RPMI7951 (cell line): Measurements from ENCODE around the gene LCP1. TPM values are rescaled to one million over a fixed set of nuclear protein-coding genes. Genes with fewer than 3 reads are reported as not detected.
A peak's percentile ranks its signal among the peaks of the same experiment; 100 is the strongest.

Experiments
- DNase-seq: peaks from one replicate; pipeline ENCODE4 v3.0.0-alpha.2; 2012; ENCODE audit warnings: low read depth
- total RNA-seq: library from RNA; depleted of rRNA; stranded (reverse); fragments of >200 nt; shearing (Covaris generic); gene quantifications from 2 replicates; pipeline ENCODE4 v1.2.3, GENCODE V29; 2014; rRNA removed

The LCP1 gene
- total RNA-seq, 1 experiment from 2014 or later, result 75.0 TPM

GRCh38 chr13:46101002-46101401 lies 81.0 kb downstream of the LCP1 start:
- DNase-seq, result no peak

DNA sequence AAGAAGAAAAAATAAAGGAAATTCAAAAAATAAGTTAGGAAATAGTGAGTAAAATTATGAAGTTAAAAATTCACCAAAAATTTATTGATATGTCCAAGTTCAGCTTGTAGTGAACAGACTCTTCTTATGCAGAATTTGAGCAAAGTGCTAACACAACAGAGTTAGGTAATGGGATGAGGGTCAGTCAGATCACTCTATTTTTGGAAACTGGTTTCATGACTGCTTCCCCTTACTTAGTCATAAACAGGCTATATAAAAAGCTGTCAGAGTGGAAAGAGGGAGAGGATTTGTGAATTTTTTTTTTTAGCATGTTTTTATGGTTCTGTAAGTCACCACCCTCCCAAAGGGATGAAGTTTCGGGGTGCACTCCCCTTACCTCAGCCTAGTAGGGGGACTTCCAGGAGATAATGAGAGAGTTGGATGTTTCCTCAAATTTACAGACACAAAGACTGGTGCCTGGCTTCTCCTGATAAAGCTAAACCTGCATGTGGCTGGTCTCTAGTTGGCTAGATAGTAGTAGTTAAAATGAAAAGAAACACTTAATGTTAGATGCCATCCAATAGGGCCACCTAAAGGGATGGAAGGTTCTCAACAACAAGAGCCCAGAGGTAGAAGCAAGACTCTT lies 81.7 kb downstream of the LCP1 start:
- peak; percentile 8 for DNase-seq

DNA sequence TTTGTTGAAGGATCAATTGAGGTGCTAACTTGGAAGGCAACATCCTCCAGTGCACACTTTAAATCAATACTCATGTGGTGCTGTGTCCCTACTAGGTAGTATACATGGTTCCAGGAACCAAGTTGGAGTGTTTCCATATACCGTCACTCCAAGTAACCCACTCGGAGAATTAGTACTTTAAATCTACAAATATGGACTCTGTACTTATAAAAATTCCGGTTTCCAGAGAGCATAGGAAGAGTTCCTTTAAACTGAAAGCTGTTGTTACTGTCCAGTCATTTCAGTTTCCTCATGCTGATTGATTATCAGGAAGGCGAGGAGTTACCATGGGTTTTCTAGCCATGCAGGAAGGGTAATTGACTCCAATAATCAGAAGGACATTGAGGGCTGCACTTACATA lies 84.3 kb downstream of the LCP1 start:
- no peak for DNase-seq

DNA sequence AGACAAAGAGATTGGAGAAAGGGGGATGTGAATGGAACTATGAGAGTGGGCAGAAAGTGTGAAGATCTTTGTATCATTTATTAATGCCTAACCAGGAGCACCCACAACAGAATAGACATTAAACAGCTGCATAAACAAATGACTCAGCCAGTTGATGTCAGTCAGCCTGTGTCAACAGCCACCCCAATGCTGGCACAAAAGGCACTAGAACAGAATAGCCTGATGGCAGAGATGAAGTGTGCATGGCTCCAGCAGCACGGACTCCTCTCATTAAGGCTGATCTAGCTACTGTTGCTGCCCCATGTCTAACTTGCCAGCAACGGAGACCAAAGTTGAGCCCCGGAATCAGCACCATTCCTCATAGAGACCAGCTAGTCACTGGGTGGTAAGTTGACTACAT lies 85.0 kb downstream of the LCP1 start:
- DNase-seq, result no peak

DNA sequence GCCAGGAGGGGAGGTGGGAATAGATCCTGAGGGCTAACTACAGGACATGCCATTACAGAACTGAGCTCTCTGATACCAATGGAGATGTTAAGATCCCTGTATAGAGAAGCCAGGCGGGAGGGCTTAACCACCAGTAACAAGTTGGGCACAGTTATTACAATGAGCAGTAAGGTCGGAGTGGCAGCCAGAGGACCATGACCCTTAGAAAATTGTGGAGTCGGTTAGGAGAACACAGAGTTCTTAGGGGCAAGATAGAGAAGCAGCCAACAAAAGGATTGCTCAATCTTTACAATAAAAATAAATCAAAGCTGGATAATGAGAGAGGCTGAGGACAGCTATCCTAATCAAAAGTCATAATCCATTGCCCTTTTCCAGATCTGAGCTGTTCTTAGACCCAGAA lies 87.5 kb downstream of the LCP1 start:
- no peak for DNase-seq

DNA sequence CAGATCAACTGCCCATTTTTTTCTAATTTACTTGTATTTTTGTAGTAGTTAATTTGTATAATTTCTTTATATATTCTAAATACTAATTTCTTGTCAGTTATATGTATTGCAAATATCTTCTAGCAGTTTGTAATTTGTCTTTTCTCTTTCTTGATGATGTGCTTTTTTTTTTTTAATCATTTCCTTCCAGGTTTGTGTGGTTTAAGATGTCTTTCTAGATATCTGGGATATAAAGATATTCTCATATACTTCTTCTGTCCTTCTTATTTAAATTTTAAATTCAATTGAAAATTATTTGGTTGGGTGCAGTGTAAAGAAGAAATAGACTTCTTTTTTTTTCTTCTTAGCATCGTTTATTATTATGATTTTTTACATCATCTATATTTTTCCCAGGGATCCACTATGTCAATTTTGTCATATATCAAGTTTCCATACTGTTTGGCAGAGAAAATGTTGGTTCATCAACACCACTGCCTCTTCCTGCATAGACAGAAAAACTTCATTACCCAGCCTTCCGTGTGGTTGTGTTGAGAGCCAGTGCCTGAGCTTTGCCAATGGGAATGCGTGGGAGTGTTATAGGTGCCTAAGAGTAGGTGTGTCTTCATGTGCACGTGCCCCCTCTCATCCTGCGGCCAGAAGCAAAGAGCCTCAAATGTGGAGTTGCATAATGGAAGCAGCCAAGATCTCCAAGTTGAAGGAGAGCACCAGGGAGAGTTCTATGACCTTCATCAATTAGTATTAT lies 93.0 kb downstream of the LCP1 start:
- DNase-seq, result no peak

DNA sequence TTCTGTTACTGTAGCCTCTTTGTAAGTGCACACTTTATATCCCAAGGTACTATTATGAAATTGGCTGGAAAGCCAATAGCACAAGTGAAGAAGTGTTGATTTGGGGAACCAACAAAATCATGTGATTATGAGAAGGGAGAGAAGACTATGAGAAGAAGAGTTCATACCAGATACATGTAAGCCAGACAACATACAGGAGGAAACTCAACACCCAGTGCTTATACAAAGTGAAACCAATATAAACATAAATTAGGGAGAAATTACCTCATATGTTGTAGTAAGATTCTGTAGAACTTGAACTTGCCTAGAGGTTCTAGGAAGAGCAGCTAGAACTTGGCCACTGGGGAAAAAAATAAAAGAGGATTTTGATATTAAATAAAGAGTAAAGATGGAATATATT lies 94.5 kb downstream of the LCP1 start:
- no peak for DNase-seq

DNA sequence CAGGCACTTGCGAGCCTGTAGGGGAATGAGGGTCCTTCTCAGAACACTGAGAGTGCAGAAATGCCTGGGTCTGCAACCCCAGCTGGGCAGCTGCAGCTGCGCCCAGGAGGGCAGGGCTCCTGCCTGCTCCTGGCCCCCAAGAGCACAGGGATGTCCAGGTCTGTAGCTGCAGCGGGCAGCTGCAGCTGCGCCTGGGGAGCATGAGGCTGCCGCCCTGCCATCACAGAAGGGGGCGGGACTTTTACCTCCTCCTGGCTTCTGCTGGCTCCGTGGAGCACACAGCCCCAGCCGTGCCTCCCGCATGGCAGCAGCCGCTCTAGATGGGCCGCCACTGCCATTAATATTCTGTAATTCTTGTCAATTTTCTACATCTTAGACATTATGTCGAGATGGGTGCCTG lies 95.0 kb downstream of the LCP1 start:
- DNase-seq, result no peak

DNA sequence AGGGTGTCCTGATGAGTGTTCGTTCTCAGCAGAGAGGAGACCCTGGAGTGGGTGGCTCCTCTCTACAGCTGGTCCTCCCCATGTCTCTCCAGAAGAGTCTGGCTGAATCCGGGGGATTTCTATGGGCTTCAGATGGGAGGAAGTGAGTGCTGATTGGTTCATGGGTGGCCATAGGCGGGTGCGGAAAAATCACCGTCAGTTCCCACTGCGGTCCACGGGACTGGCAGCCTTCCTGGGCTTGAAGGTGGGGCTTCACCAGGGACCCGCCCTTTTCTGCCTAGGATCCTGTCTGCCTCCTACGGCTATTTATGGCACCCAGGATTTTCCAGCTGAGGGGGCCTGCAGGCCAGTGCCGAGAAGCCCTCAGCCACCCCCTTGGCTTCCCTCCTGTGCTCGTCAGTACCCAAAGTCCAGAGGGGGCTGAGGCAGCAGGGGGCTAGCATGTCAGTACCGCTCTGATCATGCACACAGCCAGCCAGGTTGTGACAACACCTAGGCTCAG lies 95.5 kb downstream of the LCP1 start:
- no peak for DNase-seq

GRCh38 chr13:46085737-46086136 lies 96.2 kb downstream of the LCP1 start:
- no peak for DNase-seq

GRCh38 chr13:46082324-46082723 lies 99.7 kb downstream of the LCP1 start:
- DNase-seq, result no peak

DNA sequence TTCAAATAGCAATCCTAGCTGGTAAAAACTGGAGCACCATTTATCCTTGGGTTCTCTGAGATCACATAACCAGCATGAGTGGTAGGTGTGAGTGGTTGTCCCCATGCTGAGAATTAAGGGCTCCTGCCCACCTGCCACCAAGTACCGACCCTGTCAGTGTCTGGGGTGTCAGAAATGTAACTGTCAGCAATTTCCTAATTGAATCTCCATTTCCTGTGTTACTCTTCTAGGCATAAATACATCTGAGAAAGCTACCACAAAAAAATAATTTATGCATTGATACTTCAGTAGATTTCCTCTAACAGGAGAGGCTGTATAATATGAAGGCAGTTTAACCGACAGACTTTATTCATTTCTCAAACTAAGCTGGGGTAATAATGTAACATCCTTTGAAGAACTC lies 102.2 kb downstream of the LCP1 start:
- DNase-seq, result no peak

GRCh38 chr13:46077265-46077664 lies 104.7 kb downstream of the LCP1 start:
- DNase-seq, result no peak

DNA sequence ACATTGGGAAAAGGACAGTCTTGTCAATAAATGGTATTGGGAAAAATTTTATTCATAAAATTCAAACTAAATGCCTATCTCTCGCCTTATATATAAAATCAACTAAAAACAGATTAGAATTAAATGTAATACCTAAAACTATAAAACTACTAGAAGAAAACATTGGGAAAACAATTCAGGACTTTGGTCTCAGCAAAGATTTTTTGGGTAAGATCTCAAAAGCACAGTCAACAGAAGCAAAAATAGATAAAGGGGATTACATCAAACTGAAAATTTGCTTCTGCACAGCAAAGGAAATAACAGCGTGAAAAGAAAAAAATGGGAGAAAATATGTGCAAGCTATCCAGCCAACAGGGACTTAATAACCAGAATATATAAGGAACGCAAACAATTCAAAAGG lies 105.2 kb downstream of the LCP1 start:
- no peak for DNase-seq

Other genes with a start within 250 kb of the LCP1 start
- gene ZC3H13, start 129.4 kb downstream of the LCP1 start, total RNA-seq, result 11.1 and 13.4 TPM in 2 replicates
- gene CPB2, start 77.1 kb downstream of the LCP1 start, total RNA-seq, result not detected in 2 replicates
- gene LRRC63, start 29.8 kb upstream of the LCP1 start, total RNA-seq, result 0.20 and 0.48 TPM in 2 replicates
- not detected in 2 replicates for gene RUBCNL, start 205.1 kb upstream of the LCP1 start, total RNA-seq